ENCODE results near the gene TRPM2. TPM values are rescaled to one million over a fixed set of nuclear protein-coding genes. Genes with fewer than 3 reads are reported as not detected.

The TRPM2 gene
- total and polyA plus RNA-seq, 2 donors (not counting 1 experiment from before 2014, with no cell fraction given), result not detected

DNA sequence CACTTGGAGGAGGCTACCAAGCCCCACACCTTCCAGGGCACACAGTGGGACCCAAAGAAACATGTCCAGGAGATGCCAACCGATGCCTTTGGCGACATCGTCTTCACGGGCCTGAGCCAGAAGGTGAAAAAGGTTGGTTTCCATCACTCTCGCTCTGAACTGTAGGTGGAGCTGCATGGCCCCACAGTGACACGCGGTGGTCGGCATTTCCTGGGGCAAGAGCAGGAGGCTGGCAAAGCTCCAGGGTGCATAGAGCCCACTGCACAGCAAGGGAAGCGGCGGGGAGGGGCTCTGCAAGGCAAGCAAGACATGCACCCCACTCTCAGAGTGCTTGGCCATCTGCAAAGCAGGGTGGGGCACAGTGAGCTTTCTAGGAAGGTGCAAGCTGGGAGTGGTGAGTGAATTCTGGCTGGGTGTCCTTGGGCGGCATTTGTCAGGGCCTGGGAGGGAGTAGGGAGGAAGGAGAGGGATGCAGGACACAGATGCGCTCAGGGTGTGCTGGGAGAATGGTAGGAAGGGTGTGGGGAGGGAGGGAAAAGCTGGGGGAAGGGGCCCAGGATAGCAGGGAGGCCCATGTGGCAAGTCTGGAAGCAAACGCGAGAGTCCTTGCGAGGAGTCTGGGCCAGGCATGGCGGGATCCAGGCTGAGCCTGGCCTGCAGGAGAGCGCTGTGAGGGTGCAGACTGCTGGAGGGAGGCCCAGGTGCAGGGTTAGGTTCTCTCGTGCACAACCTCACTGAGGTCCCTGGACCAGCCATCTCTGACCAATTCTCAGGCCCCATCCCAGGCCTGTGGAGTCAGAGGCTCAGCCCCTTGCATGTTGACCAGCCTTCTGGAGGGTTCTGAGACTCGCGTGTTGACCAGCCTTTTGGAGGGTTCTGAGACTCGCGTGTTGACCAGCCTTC is 11.0 kb downstream of the TRPM2 start:
- no peak for DNase-seq (ENCODE audit: low read depth in 2 of 2)
- Histone ChIP-seq H3K4me1 (ENCODE audit: control insufficient read depth, extremely low read depth, insufficient read depth, low read length) (no peaks in the 10 kb centered on the region), H3K4me2 (ENCODE audit: extremely low read depth, insufficient read depth, low read length) (no peak overlapping the region), H3K27ac (ENCODE audit: insufficient read depth, low read length) (no peak overlapping the region), H3K79me2 (ENCODE audit: control insufficient read depth, insufficient read depth, low read length) (no peaks in the 10 kb centered on the region), H4K20me1 (ENCODE audit: control insufficient read depth, extremely low read depth, insufficient read depth, low read length) (no peaks in the 10 kb centered on the region), H3K9me3 (ENCODE audit: control insufficient read depth, insufficient read depth, low read depth, low read length) (no peaks in the 10 kb centered on the region), H3K4me3 (replicated peaks in 1 of 4; ENCODE audit: control extremely low read depth in 1 of 4, insufficient read depth in 1 of 4, low read depth in 3 of 4, low read length in 4 of 4) (no peak overlapping the region), H3K27me3 (ENCODE audit: control insufficient read depth, insufficient read depth, low read length) (no peaks in the 10 kb centered on the region), H3K9ac (ENCODE audit: insufficient read depth, low read length) (no peak overlapping the region), H2AFZ (ENCODE audit: low read length) (no peak overlapping the region), H3K36me3 (ENCODE audit: control insufficient read depth, insufficient read depth, low read length) (no peaks in the 10 kb centered on the region)
- no peak for TF ChIP-seq EZH2 (IDR thresholded peaks at IDR 0.05; ENCODE audit: low read length, missing control alignments)
- TF ChIP-seq, protein P1, sequence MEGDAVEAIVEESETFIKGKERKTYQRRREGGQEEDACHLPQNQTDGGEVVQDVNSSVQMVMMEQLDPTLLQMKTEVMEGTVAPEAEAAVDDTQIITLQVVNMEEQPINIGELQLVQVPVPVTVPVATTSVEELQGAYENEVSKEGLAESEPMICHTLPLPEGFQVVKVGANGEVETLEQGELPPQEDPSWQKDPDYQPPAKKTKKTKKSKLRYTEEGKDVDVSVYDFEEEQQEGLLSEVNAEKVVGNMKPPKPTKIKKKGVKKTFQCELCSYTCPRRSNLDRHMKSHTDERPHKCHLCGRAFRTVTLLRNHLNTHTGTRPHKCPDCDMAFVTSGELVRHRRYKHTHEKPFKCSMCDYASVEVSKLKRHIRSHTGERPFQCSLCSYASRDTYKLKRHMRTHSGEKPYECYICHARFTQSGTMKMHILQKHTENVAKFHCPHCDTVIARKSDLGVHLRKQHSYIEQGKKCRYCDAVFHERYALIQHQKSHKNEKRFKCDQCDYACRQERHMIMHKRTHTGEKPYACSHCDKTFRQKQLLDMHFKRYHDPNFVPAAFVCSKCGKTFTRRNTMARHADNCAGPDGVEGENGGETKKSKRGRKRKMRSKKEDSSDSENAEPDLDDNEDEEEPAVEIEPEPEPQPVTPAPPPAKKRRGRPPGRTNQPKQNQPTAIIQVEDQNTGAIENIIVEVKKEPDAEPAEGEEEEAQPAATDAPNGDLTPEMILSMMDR (conservative IDR thresholded peaks at IDR 0.05 in 1 of 2, IDR thresholded peaks at IDR 0.05 in 1 of 2; ENCODE audit: low read depth in 1 of 2, low read length in 2 of 2), result no peak

DNA sequence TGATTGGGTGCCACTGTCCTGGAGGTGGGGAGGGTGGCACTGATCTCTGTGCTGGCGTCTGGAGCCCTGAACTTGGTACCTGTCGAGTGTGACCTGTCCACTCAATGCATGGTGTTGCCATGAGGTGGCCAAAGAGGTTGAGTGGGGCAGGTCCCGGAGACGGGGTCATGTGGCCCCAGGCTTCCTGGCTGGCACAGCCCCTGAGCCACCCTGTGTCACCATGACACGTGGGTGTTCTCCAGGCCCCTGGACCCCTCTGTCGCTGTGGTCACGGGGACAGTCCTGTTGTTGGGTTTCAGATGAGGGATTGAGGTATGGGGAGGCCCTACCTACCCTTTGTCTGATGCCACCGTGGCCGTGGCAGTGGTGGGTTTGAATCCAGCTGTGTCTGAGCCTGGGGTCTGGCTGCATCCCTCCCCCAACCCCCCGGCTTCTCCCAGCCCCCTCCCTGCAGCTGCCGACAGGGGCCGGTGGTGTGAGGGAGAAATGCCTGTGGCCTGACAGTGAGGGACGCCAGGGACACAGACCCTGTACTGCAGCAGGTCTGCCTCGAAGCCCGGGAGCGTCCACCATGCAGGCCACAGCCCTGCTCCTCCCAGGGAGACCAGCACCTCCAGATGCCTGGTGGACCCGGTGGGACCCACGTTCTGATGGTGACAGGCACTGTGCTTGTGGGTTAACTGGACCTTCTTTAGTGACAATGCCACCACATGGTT is 12.0 kb downstream of the TRPM2 start:
- H3K4me3 ChIP-seq (replicated peaks in 1 of 4; ENCODE audit: control extremely low read depth in 1 of 4, insufficient read depth in 1 of 4, low read depth in 3 of 4, low read length in 4 of 4), result no peak overlapping the region
- DNase-seq (ENCODE audit: low read depth in 2 of 2), result no peak
- no peak overlapping the region for H3K9ac ChIP-seq (ENCODE audit: insufficient read depth, low read length)
- no peaks in the 10 kb centered on the region for H3K4me1 ChIP-seq (ENCODE audit: control insufficient read depth, extremely low read depth, insufficient read depth, low read length)
- no peaks in the 10 kb centered on the region for H3K79me2 ChIP-seq (ENCODE audit: control insufficient read depth, insufficient read depth, low read length)
- no peaks in the 10 kb centered on the region for H3K27me3 ChIP-seq (ENCODE audit: control insufficient read depth, insufficient read depth, low read length)
- no peaks in the 10 kb centered on the region for H3K36me3 ChIP-seq (ENCODE audit: control insufficient read depth, insufficient read depth, low read length)
- H3K27ac ChIP-seq (ENCODE audit: insufficient read depth, low read length), result no peak overlapping the region
- H2AFZ ChIP-seq (ENCODE audit: low read length), result no peak overlapping the region
- no peak overlapping the region for H3K4me2 ChIP-seq (ENCODE audit: extremely low read depth, insufficient read depth, low read length)
- no peaks in the 10 kb centered on the region for H4K20me1 ChIP-seq (ENCODE audit: control insufficient read depth, extremely low read depth, insufficient read depth, low read length)
- H3K9me3 ChIP-seq (ENCODE audit: control insufficient read depth, insufficient read depth, low read depth, low read length), result no peaks in the 10 kb centered on the region
- TF ChIP-seq, protein P1 (conservative IDR thresholded peaks at IDR 0.05 in 1 of 2, IDR thresholded peaks at IDR 0.05 in 1 of 2; ENCODE audit: low read depth in 1 of 2, low read length in 2 of 2), result no peak

DNA sequence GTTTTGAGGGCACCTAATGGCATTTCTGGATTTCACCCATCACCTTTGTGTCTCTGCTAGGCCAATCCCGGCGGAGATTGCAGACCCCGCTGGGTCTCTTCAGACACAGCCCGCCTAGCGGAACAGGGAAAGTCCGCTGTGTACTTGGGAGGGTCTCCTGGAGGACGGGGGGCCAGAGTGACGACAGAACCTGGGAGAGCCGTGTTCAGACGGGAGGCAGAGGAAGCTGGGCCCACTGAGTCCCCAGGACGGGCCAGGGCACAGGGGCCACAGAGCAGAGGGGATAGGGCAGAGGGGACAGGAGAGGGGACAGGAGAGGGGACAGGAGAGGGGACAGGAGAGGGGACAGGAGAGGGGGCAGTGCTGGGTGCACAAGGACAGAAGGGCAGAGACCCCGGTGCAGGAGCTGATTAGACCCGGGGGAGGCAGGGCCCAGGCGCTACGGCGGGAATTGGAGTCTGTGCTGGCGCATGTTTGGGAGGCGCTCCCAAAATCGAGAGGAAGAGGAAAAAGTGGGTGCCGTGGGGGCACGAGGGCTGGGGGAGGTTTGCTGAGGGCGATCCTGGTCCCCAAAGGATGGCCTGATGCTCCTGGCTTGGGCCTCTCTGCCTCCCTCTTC is 12.7 kb downstream of the TRPM2 start:
- Histone ChIP-seq H3K36me3 (ENCODE audit: control insufficient read depth, insufficient read depth, low read length) (no peaks in the 10 kb centered on the region), H3K4me1 (ENCODE audit: control insufficient read depth, extremely low read depth, insufficient read depth, low read length) (no peaks in the 10 kb centered on the region), H3K9me3 (ENCODE audit: control insufficient read depth, insufficient read depth, low read depth, low read length) (no peaks in the 10 kb centered on the region), H3K79me2 (ENCODE audit: control insufficient read depth, insufficient read depth, low read length) (no peaks in the 10 kb centered on the region), H3K27me3 (ENCODE audit: control insufficient read depth, insufficient read depth, low read length) (no peaks in the 10 kb centered on the region), H3K4me3 (replicated peaks in 1 of 4; ENCODE audit: control extremely low read depth in 1 of 4, insufficient read depth in 1 of 4, low read depth in 3 of 4, low read length in 4 of 4) (no peak overlapping the region), H4K20me1 (ENCODE audit: control insufficient read depth, extremely low read depth, insufficient read depth, low read length) (no peaks in the 10 kb centered on the region), H2AFZ (ENCODE audit: low read length) (no peak overlapping the region), H3K27ac (ENCODE audit: insufficient read depth, low read length) (no peak overlapping the region), H3K9ac (ENCODE audit: insufficient read depth, low read length) (no peak overlapping the region), H3K4me2 (ENCODE audit: extremely low read depth, insufficient read depth, low read length) (no peak overlapping the region)
- TF ChIP-seq, protein P1 (conservative IDR thresholded peaks at IDR 0.05 in 1 of 2, IDR thresholded peaks at IDR 0.05 in 1 of 2; ENCODE audit: low read depth in 1 of 2, low read length in 2 of 2), result no peak
- no peak for TF ChIP-seq EZH2 (IDR thresholded peaks at IDR 0.05; ENCODE audit: low read length, missing control alignments)
- DNase-seq (ENCODE audit: low read depth in 2 of 2), result no peak
